Mucosa of descending colon (tissue), 3 donors: ENCODE data around the gene SIN3B. TPM values are rescaled to one million over a fixed set of nuclear protein-coding genes. Genes with fewer than 3 reads are reported as not detected.

Experiments used
- ATAC-seq: fragments of 200-7000 bp; cut with Tn5 transposase; one replicate; pipeline ENCODE4 v1.9.1; 2020; ENCODE audit warnings: mild to moderate bottlenecking, moderate library complexity
- DNase-seq, 3 donors: peaks; one replicate each; pipeline ENCODE4 v3.0.0-alpha.2; 2020
- H3K36me3 ChIP-seq: fragments of 200-600 bp; one replicate; pipeline ENCODE4 v1.8.0; 2021; ENCODE audit warnings: low read depth, mild to moderate bottlenecking
- H3K4me1 ChIP-seq: fragments of 200-600 bp; one replicate; pipeline ENCODE4 v1.8.0; 2021; ENCODE audit warnings: low read depth, mild to moderate bottlenecking
- H3K4me3 ChIP-seq: fragments of 200-600 bp; one replicate; pipeline ENCODE4 v1.8.0; 2021; ENCODE audit warnings: mild to moderate bottlenecking
- H3K9me3 ChIP-seq: fragments of 200-600 bp; one replicate; pipeline ENCODE4 v1.8.0; 2021; ENCODE audit warnings: mild to moderate bottlenecking
- intact Hi-C, 2 donors: fragments of 100-400 bp; cut with DNase I in 1 of 2; cut with micrococcal nuclease in 1 of 2; formaldehyde crosslinking; loops; one replicate each; pipeline versions ENCODE4 v1.11.0 to v1.11.1; 2022; cut with DNase I, micrococcal nuclease
- total RNA-seq, 3 donors: library from RNA; stranded (reverse); fragmentation: NEBNext Ultra II Directional in 2 of 3; extraction: Animal tissue kit (Norgen Biotek cat#: 25700) in 2 of 3; gene quantifications; one replicate each; pipeline versions ENCODE4 v1.2.1 to v1.2.4, GENCODE V29; 2021 to 2023
- TF ChIP-seq, protein P1 (sequence below): fragments of 200-600 bp; IDR thresholded peaks from one replicate; pipeline ENCODE4 v1.8.0; 2022; ENCODE audit warnings: antibody characterized with exemption, mild to moderate bottlenecking
- donor health status: DM: no; HTN: no; CAD: no; lungs with moderate emphysema.
- donor health status: DM: no; HTN: no; CAD: no.
- donor health status: DM: no; HTN: yes; CAD: no.

Gene SIN3B
- total RNA-seq, 3 donors from 2014 or later = 30.7 to 56.6 (median 38.9) TPM

DNA sequence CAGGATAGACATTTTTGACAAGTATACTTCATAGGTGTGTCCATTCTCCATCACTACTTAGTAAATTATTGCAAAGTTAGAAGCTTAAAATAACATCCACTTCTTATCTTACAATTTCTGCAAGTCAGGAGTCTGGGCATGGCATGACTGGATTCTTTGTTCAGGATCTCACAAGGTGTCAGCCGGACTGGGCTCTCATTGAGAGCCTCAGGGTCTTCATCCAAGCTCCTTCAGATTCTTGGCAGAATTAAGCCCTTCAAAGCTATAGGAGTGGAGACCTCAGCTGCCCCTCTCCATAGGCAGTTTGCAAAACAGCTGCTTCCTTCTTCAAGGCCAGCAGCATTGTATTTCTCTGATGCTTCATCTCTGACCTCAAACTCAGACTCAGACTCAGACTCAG lies 9.1 kb upstream of the SIN3B start:
- no peaks in the 10 kb centered on the region for H3K36me3 ChIP-seq
- peaks cover 3% of the 10 kb centered on the region for H3K9me3 ChIP-seq
- H3K4me1 ChIP-seq = no peaks in the 10 kb centered on the region
- no peak for ATAC-seq
- no peak overlapping the region for H3K4me3 ChIP-seq
- no peak for DNase-seq
- intact Hi-C loops = no loop called here
- TF ChIP-seq, protein P1, sequence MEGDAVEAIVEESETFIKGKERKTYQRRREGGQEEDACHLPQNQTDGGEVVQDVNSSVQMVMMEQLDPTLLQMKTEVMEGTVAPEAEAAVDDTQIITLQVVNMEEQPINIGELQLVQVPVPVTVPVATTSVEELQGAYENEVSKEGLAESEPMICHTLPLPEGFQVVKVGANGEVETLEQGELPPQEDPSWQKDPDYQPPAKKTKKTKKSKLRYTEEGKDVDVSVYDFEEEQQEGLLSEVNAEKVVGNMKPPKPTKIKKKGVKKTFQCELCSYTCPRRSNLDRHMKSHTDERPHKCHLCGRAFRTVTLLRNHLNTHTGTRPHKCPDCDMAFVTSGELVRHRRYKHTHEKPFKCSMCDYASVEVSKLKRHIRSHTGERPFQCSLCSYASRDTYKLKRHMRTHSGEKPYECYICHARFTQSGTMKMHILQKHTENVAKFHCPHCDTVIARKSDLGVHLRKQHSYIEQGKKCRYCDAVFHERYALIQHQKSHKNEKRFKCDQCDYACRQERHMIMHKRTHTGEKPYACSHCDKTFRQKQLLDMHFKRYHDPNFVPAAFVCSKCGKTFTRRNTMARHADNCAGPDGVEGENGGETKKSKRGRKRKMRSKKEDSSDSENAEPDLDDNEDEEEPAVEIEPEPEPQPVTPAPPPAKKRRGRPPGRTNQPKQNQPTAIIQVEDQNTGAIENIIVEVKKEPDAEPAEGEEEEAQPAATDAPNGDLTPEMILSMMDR = no peak

DNA sequence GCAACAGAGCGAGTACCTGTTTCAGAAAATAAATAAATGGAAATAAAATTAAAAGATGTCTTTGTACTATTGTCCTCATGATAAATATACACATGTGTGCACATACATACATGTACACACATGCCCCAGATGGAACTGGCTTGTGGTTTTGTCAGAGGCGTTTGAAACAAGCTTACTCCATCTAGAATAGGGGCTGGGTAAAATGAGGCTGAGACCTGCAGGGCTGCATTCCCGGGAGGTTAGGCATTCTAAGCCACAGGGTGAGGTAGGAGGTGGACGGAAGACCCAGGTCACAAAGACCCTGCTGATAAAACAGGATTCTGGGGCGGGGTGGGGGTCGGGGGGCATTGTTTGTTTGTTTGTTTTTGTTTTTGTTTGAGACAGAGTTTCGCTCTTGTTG lies 8.1 kb upstream of the SIN3B start:
- intact Hi-C loops = no loop called here
- TF ChIP-seq, protein P1 = no peak
- Histone ChIP-seq H3K36me3 (no peaks in the 10 kb centered on the region), H3K4me3 (no peak overlapping the region), H3K4me1 (no peaks in the 10 kb centered on the region), H3K9me3 (no peaks in the 10 kb centered on the region)
- ATAC-seq (no peak), DNase-seq (no peak)

DNA sequence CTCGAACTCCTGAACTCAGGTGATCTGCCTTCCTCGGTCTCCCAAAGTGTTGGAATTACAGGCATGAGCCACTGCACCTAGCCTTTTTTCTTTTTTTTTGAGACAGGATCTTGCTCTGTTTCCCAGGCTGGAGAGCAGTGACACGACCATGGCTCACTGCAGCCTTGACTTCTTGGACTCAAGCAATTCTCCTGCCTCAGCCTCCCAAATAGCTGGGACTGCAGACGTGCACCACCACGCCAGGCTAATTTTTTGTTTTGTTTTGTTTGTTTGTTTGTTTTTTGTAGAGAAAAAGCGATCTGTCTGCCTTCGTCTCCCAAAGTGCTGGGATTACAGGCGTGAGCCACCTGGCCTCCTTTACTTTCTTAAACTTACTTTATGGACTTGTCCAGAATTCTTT lies 6.5 kb upstream of the SIN3B start:
- H3K4me1 ChIP-seq = no peaks in the 10 kb centered on the region
- no peak for ATAC-seq
- TF ChIP-seq, protein P1 = no peak
- H3K36me3 ChIP-seq = no peaks in the 10 kb centered on the region
- no peak for DNase-seq
- no peaks in the 10 kb centered on the region for H3K9me3 ChIP-seq
- H3K4me3 ChIP-seq = no peak overlapping the region
- intact Hi-C loops = no loop called here

DNA sequence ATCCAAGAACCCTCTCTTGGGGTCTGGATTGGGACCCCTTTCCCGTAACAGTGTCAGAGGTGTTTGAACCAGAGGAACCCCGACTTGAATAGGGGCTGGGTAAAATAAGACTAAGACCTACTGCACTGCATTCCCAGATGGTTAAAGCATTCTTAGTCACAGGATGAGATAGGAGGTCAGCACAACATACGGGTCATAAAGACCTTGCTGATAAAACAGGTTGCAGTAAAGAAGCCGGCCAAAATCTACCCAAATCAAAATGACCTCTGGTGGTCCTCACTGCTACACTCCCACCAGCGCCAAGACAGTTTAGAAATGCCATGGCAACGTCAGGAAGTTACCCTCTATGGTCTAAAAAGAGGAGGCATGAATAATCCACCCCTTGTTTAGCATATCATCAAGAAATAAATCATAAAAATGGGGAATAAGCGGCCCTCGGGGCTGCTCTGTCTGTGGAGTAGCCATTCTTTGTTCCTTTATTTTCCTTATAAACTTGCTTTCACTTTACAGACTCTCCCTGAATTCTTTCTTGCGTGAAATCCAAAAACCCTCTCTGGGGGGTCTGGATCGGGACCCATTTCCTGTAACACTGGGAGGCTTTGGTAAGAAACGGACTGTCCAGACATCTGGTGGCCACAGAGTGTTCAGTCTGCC lies 4.4 kb upstream of the SIN3B start:
- Histone ChIP-seq H3K36me3 (no peaks in the 10 kb centered on the region), H3K9me3 (no peaks in the 10 kb centered on the region), H3K4me1 (peaks cover 5% of the 10 kb centered on the region), H3K4me3 (no peak overlapping the region)
- TF ChIP-seq, protein P1 = no peak
- ATAC-seq = no peak
- DNase-seq = no peak
- intact Hi-C loops = no loop called here

DNA sequence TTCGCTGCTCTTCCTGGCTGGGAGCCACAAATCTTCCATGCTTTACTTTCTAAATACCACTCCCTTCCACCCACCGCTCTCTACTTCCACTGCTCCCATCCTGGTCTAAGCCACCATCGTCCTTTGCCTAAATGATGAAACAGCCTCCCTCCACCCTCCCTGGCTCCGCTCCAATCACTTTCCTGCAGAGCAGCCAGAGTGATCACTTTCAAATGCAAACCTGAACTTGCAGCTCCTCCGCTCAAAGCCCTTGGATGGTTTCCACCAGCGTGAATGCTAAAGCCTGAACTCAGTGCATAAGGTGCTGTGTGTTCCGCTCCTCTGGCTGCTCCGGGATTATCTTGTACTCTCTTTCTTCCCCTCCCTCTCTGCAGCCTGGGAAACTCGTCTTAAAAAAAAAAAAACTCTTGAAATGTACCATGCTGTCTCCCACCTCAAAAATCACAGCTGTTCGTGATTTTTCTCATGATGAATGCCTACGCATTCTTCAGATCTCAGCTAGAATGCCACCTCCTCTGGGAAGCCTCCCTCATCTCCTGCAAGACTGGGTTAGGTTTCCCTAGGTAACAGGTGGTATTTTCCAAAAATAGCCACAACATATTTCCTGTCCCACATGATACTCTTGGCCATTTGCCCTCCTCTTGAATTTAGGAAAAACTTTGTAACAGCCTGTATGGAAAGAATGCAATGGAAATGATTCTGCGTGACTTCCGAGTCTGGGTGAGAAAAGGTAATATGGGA lies 3.7 kb upstream of the SIN3B start:
- DNase-seq (peak in 2 of 3 donors; percentile 38 to 54), ATAC-seq (peak; percentile 31)
- Histone ChIP-seq H3K4me1 (peaks cover 10% of the 10 kb centered on the region), H3K36me3 (no peaks in the 10 kb centered on the region), H3K4me3 (no peak overlapping the region), H3K9me3 (no peaks in the 10 kb centered on the region)
- intact Hi-C loops = no loop called here
- TF ChIP-seq, protein P1 = no peak
